Stimulated activated effector memory CD8-positive, alpha-beta T cell treated with anti-CD3 and anti-CD28 coated beads, Interleukin-12 subunit alpha, Interleukin-12 subunit beta, amount 100 ng/mL, for 72 hours (primary cell): ENCODE measurements around the gene STK38L.

Experiments
- ATAC-seq: fragments of 150-1000 bp; cut with Tn5 transposase; 2 replicates; pipeline ENCODE4 v1.10.0; 2021
- DNase-seq, 2 donors: peaks; one replicate each; pipeline ENCODE4 v3.0.0; 2021 to 2022; ENCODE audit warnings: low spot score in 2 of 2
- H3K27ac Mint-ChIP-seq: one replicate; pipeline ENCODE4 v1.8.0; 2022; ENCODE audit warnings: mild to moderate bottlenecking, mixed read lengths
- H3K36me3 Mint-ChIP-seq: one replicate; pipeline ENCODE4 v1.8.0; 2022; ENCODE audit warnings: mild to moderate bottlenecking, mixed read lengths
- H3K4me1 Mint-ChIP-seq: one replicate; pipeline ENCODE4 v1.8.0; 2022; ENCODE audit warnings: mixed read lengths
- H3K4me3 Mint-ChIP-seq: one replicate; pipeline ENCODE4 v1.8.0; 2022; ENCODE audit warnings: mild to moderate bottlenecking, mixed read lengths
- H3K9me3 Mint-ChIP-seq: one replicate; pipeline ENCODE4 v1.8.0; 2022; ENCODE audit warnings: mixed read lengths

STK38L gene

GRCh38 chr12:27243804-27244688 lies at the start of gene STK38L:
STK38L (plus strand) TSS chr12:27244286; CDS start chr12:27297721, 53,435 bp downstream.
- ATAC-seq: peak; percentile 96
- Mint-ChIP-seq H3K9me3 (no peaks in the 10 kb centered on the region), H3K27ac (peak within 1 kb of the TSS; percentile 96), H3K4me3 (peak within 1 kb of the TSS; percentile 99), H3K36me3 (peaks cover 13% of the 10 kb centered on the region), H3K4me1 (peaks cover 22% of the 10 kb centered on the region)
- peak; percentile 94 to 99 for DNase-seq

GRCh38 chr12:27194644-27195043 lies 49.4 kb upstream of the STK38L start:
- no peak for DNase-seq
- H3K36me3 Mint-ChIP-seq: no peaks in the 10 kb centered on the region
- H3K4me3 Mint-ChIP-seq: no peak overlapping the region
- H3K9me3 Mint-ChIP-seq: no peaks in the 10 kb centered on the region
- no peak overlapping the region for H3K27ac Mint-ChIP-seq
- no peak for ATAC-seq
- no peaks in the 10 kb centered on the region for H3K4me1 Mint-ChIP-seq

- Mint-ChIP-seq H3K27ac (no peak overlapping the region), H3K9me3 (no peaks in the 10 kb centered on the region), H3K4me3 (no peak overlapping the region), H3K4me1 (no peaks in the 10 kb centered on the region), H3K36me3 (no peaks in the 10 kb centered on the region)
- ATAC-seq: no peak
- no peak for DNase-seq
These were observed 46.0 kb upstream of the STK38L start for GRCh38 chr12:27198036-27198435.

GRCh38 chr12:27199638-27200300 lies 44.3 kb upstream of the STK38L start:
- Mint-ChIP-seq H3K4me3 (no peak overlapping the region), H3K36me3 (no peaks in the 10 kb centered on the region), H3K27ac (no peak overlapping the region), H3K4me1 (no peaks in the 10 kb centered on the region), H3K9me3 (no peaks in the 10 kb centered on the region)
- DNase-seq (no peak), ATAC-seq (peak; percentile 44)

GRCh38 chr12:27201169-27201568 lies 42.9 kb upstream of the STK38L start:
- Mint-ChIP-seq H3K9me3 (no peaks in the 10 kb centered on the region), H3K4me1 (no peaks in the 10 kb centered on the region), H3K4me3 (no peak overlapping the region), H3K36me3 (no peaks in the 10 kb centered on the region), H3K27ac (no peak overlapping the region)
- ATAC-seq: no peak
- DNase-seq: no peak

GRCh38 chr12:27206801-27207502 lies 37.1 kb upstream of the STK38L start:
- no peak for ATAC-seq
- Mint-ChIP-seq H3K4me1 (peaks cover 7% of the 10 kb centered on the region), H3K36me3 (no peaks in the 10 kb centered on the region), H3K9me3 (peaks cover 5% of the 10 kb centered on the region), H3K27ac (no peak overlapping the region), H3K4me3 (no peak overlapping the region)
- no peak for DNase-seq

GRCh38 chr12:27207615-27208413 lies 36.3 kb upstream of the STK38L start:
- no peak overlapping the region for H3K27ac Mint-ChIP-seq
- H3K36me3 Mint-ChIP-seq: no peaks in the 10 kb centered on the region
- peaks cover 5% of the 10 kb centered on the region for H3K9me3 Mint-ChIP-seq
- H3K4me3 Mint-ChIP-seq: no peak overlapping the region
- H3K4me1 Mint-ChIP-seq: peaks cover 7% of the 10 kb centered on the region
- ATAC-seq (peak; percentile 99), DNase-seq (peak in 1 of 2 donors; percentile 57)

GRCh38 chr12:27208414-27208750 lies 35.7 kb upstream of the STK38L start:
- no peak overlapping the region for H3K27ac Mint-ChIP-seq
- peaks cover 7% of the 10 kb centered on the region for H3K4me1 Mint-ChIP-seq
- H3K36me3 Mint-ChIP-seq: no peaks in the 10 kb centered on the region
- no peak overlapping the region for H3K4me3 Mint-ChIP-seq
- DNase-seq: no peak
- ATAC-seq: no peak
- peaks cover 5% of the 10 kb centered on the region for H3K9me3 Mint-ChIP-seq

GRCh38 chr12:27209257-27209910 lies 34.7 kb upstream of the STK38L start:
- DNase-seq (no peak), ATAC-seq (no peak)
- no peak overlapping the region for H3K4me3 Mint-ChIP-seq
- peaks cover 7% of the 10 kb centered on the region for H3K4me1 Mint-ChIP-seq
- no peaks in the 10 kb centered on the region for H3K36me3 Mint-ChIP-seq
- H3K9me3 Mint-ChIP-seq: peaks cover 5% of the 10 kb centered on the region
- H3K27ac Mint-ChIP-seq: no peak overlapping the region

- Mint-ChIP-seq H3K4me3 (no peak overlapping the region), H3K36me3 (no peaks in the 10 kb centered on the region), H3K27ac (no peak overlapping the region), H3K9me3 (peaks cover 5% of the 10 kb centered on the region), H3K4me1 (peaks cover 7% of the 10 kb centered on the region)
- ATAC-seq: no peak
- no peak for DNase-seq
These were observed 33.9 kb upstream of the STK38L start for GRCh38 chr12:27210187-27210586.

- Mint-ChIP-seq H3K4me3 (no peak overlapping the region), H3K27ac (no peak overlapping the region), H3K9me3 (peaks cover 5% of the 10 kb centered on the region), H3K4me1 (peaks cover 1% of the 10 kb centered on the region), H3K36me3 (no peaks in the 10 kb centered on the region)
- DNase-seq: no peak
- no peak for ATAC-seq
These were observed 31.2 kb upstream of the STK38L start for GRCh38 chr12:27212861-27213260.

- Mint-ChIP-seq H3K4me3 (no peak overlapping the region), H3K9me3 (peaks cover 5% of the 10 kb centered on the region), H3K36me3 (no peaks in the 10 kb centered on the region), H3K4me1 (no peaks in the 10 kb centered on the region), H3K27ac (no peak overlapping the region)
- no peak for ATAC-seq
- no peak for DNase-seq
These were observed 30.8 kb upstream of the STK38L start for GRCh38 chr12:27213304-27213703.

- peaks cover 5% of the 10 kb centered on the region for H3K9me3 Mint-ChIP-seq
- DNase-seq (no peak), ATAC-seq (no peak)
- no peak overlapping the region for H3K4me3 Mint-ChIP-seq
- no peaks in the 10 kb centered on the region for H3K4me1 Mint-ChIP-seq
- H3K27ac Mint-ChIP-seq: peak overlapping the region; percentile 12
- no peaks in the 10 kb centered on the region for H3K36me3 Mint-ChIP-seq
These were observed 30.0 kb upstream of the STK38L start for GRCh38 chr12:27213830-27214787.

- H3K4me3 Mint-ChIP-seq: no peak overlapping the region
- no peak for ATAC-seq
- no peak overlapping the region for H3K27ac Mint-ChIP-seq
- peaks cover 16% of the 10 kb centered on the region for H3K4me1 Mint-ChIP-seq
- H3K36me3 Mint-ChIP-seq: no peaks in the 10 kb centered on the region
- H3K9me3 Mint-ChIP-seq: no peaks in the 10 kb centered on the region
- no peak for DNase-seq
These were observed 26.5 kb upstream of the STK38L start for GRCh38 chr12:27217590-27217989.
